Stimulated activated naive CD4-positive, alpha-beta T cell treated with Interleukin-2 at 50 U/mL for 16 hours (primary cell): ENCODE measurements around the gene MEX3A.
"Not testable (repeated sequence)": the region's sequence is repeated elsewhere in the genome, so short reads cannot be mapped to it uniquely, and the experiment has no call there.

Experiments
- DNase-seq: peaks from one replicate; lab custom pipeline; 2025; lab: John Stamatoyannopoulos, UW

The MEX3A gene, protein sequence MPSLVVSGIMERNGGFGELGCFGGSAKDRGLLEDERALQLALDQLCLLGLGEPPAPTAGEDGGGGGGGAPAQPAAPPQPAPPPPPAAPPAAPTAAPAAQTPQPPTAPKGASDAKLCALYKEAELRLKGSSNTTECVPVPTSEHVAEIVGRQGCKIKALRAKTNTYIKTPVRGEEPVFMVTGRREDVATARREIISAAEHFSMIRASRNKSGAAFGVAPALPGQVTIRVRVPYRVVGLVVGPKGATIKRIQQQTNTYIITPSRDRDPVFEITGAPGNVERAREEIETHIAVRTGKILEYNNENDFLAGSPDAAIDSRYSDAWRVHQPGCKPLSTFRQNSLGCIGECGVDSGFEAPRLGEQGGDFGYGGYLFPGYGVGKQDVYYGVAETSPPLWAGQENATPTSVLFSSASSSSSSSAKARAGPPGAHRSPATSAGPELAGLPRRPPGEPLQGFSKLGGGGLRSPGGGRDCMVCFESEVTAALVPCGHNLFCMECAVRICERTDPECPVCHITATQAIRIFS

DNA sequence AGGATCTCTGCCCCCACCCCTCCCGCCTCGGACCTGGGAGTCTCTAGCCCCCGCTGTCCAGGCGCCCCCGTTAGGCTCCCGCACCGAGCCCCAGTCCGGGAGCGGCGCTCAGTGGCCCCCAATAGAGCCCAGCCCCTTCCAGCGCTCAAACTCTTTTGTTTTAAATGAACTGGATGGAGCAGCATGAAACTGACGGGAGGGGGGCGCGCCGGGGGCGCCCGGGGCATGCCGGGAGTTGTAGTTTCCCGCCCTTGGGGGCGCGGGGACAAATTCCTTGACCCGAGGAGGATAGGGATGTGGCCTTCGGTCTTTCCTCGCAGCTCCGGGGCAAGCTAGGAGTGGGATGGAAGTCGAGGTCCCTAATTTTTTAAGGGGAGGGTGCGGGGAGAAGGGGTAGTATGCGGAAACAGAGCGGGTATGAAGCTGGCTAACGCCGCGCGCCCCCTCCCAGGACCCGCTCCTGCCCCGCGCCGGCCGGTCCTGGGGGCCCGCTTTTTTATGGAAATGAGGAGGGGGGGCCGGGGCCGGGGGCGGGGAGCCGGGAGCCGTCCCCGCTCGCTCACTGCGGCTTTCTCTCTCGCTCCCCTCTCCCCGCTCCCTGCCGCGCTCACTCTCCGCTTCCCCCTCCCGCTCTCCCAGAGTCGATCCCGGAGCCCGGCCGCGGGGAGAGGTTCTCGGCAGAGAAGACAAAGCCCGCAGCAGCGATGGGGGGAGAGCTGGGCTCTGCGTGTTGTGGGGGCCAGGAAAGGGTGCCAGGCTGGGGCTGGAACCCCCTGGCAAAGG is at the start of gene MEX3A:
MEX3A (minus strand) TSS at position 157 of the 783 bp plus-strand sequence. CDS start 467 bp downstream, outside the sequence.
- peak; percentile 42 for DNase-seq

DNA sequence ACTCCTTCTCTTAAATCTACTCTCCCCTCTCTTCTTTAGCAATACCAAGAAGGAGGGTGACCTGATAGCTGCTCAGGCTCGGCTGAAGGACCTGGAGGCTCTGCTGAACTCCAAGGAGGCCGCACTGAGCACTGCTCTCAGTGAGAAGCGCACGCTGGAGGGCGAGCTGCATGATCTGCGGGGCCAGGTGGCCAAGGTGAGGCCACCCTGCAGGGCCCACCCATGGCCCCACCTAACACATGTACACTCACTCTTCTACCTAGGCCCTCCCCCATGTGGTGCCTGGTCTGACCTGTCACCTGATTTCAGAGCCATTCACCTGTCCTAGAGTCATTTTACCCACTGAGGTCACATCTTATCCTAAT is 48.3 kb upstream of the MEX3A start:
- DNase-seq = no peak

DNA sequence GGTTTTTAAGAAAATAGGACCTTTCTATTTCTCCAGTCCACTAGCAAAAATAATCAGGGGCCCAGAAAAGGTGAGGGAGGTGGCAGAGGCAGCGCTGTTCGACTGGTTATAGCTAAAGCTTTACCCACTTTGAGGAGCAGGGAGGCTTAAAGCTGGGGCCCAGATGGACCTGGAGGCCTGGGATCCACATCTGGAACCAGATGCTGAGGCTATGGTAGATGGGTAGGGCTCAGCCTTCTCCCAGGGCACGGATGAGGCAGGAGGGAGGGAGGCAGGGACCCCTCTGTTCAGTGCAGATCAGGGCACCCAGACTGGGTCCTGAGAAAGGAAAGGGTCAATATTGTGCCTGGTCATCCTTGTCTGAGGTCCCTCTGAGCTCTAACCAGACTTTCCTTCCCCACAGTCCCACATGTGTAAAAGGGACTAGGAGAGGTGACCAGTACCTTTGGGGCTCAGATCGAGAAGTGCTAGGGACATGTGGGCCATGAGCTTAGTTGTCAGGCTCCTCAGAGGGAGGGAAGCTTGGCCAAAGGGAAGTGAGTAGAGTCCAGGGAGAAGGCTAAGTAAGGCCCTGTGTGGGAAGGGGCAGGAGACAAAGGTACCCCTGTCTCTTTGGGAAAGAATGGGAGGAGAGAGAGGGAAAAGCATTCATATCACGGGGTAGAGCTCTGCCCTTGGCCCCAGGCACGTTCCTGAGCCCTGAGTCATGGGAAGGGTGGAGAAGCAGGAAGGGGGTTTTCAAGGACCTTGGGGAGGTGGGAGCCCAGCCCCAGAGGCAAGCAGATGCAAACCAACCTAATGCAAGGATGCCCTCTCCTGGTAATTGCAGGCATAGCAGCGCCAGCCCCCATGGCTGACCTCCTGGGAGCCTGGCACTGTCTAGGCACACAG is 47.7 kb upstream of the MEX3A start:
- peak; percentile 62 for DNase-seq

DNA sequence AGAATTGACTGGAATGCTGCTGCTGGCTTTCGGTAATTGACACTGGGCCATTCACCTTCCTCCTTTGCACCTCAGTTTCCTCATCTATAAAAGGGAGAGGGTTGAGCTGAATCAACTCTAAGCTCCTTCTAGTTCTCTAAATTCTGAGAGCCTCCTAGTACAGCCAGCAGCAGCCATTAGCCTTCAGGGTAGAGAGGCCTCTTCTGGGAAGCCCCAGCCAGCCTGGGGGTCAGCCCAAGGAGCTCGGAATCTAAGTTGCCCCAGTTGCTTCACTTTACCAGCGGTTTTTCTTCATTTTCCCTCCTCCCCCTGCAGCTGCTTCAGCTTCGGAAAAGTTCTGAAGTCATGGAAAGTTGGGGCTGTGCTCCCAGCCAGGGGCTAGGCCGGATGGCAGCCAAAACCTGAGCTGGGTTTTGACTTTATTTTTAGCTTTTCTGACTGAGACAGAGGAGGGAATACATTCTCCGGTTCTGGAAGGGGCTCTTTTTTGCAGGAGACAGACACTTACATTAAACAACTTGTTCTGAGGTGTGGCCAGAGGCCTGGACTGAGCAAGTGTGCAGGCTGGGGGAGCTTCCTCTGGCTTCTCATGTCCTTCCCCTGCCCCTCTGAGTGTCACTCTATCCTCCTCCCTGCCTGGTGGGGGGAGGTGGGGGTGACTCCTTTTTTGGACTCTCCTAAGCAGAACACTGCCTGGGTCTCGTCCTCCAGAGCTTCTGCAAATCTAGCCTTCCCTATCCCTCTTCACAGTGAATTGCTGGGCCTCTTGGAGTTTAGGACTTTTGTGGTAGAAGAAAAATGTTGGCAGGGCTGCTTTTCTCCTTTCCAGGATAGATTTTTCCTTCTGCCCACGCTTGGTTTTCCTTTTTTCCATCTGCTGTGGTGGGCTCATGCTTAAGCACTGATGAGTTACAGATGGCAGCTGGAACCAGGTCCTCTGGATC is 46.7 kb upstream of the MEX3A start:
- no peak for DNase-seq

DNA sequence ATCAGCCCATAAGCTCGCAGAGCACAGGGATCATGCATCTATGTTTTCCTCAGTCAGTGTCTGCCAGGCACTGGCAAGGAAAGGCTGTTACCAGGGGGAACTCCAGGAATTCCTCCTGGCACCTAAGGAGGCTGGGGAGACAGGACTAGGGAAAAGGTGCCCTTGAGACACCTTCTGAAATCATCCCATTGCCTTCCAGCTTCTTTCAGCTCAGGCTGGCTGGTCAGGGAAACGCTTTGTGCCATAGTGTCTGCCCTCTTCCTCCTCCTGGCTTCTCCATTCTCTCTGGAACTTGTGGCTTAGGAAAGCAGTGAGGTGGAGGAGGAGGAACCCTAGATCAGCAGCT is 46.0 kb upstream of the MEX3A start:
- no peak for DNase-seq

DNA sequence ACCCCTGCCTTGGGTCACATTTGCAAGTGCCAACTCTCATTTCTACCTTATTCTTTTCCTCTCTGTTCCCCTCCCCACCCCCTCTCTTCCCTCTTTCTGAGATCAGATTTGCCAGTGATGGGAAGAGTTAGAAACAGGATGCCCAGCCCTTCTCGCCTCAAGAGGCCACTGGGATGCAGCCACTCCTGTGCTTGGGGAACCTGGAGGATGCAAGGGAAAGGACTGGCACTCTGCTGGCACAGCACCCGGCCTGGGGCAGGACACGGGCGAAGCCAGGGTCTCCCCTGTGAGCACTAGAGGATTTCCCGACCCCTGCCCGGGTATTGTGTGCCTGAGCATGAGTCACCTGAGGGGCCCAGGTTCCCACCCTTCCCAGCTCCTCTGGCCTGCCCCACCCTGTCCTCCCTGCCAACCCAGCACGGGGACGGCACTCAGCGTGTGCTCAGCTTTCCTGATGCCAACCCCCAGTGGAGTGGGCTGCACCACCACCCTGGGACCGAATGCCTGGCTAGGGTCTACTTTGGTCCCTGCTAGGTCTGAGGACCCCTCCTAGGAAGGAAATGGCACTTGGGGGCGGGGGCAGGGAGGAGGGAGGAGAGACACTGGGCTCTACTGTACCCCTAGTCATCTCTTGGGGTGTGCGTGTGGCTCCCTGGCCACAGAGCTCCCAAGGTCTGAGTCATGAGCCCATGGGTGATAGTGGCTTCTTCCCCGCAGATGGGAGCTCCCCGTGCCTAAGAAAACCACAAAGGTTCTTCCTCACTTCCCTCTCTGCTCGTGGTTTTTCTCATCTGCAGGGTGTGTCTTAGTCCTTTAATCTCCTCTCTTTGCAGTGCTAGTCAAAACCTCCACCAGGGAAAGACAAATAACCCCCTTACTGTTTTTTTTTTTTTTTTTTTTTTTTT is 44.6 kb upstream of the MEX3A start:
- DNase-seq = peak; percentile 87

DNA sequence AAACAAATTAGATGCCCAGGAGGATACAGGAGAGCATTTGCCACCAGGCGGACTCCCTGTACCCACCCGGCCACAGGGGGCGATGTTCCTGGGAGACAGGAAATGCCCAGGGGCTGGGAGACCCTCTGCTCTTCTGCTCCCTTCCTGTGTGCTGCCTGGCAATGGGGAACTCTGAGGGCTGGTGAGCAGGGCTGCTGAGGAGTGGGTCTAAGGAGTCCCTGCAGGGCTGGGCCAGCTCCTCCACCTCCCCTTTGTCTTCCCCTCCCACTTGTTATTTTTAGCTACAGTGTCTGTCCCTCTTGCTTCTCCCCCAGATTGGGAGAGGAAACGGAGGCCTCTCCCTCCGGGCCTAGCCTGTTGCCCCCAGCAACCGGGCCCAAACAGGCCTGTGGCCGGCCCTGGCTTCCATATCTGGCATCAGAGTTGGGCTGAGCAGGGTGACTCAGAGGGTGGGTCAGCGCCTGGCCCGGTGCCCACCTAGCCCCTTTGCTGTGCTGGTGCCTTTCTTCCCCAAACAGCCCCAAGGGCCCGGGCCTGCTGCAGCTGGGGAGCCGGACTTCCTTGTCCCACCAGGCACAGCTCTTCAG is 43.9 kb upstream of the MEX3A start:
- DNase-seq = peak; percentile 54

DNA sequence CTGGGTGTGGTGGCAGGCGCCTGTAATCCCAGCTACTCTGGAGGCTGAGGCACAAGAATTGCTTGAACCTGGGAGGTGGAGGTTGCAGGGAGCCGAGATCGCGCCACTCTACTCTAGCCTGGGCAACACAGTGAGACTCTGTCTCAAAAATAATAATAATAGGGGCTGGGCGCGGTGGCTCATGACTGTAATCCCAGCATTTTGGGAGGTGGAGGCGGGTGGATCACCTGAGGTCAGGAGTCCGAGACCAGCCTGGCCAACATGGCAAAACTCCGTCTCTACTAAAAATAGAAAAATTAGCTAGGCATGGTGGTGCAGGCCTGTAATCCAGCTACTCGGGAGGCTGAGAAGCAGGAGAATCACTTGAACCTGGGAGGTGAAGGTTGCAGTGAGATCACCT is 43.3 kb upstream of the MEX3A start:
- DNase-seq = not testable (repeated sequence)

DNA sequence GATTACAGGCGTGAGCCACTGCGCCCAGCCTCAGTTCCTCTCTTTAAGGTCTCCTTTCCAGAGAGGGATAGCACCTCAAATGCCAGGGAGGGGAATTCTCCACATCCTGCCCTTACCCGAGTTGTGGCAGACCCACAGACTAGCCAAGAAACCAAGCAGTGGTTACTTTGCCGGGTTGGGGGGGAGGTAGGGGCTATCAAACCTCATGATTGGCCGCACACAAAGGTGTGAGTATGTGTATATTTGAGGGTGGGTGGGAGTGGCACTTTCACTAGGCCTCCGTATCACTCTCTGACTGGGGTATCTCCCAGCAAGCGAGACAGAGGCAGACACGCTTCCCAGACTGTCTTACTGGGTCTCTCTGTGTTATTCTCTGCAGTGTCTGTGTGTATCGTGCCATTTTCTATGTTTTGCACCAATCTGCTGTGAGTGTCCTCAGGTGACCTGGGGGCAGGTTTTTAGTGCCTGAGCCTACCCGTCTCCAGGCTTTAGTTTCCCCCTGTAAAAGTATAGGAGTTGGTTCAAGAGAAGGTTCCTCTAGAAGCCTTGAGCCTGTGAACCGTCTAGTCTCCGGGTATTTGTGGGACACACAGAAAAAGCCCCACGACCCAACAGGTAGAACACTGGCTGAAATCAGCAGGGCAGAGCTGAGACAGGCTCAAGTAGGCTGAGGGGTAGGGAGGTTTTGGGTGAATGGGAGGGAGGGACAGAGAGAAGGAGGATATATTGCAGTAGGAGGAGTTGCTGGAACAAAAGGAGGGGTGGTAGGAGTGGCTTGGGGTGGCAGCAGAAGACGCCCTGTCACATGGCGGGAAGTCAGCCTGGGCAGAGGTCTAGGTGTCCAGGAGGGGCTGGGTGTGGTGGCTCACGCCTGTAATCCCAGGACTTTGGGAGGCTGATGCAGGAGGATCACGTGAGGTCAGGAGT is 42.6 kb upstream of the MEX3A start:
- peak; percentile 33 for DNase-seq

DNA sequence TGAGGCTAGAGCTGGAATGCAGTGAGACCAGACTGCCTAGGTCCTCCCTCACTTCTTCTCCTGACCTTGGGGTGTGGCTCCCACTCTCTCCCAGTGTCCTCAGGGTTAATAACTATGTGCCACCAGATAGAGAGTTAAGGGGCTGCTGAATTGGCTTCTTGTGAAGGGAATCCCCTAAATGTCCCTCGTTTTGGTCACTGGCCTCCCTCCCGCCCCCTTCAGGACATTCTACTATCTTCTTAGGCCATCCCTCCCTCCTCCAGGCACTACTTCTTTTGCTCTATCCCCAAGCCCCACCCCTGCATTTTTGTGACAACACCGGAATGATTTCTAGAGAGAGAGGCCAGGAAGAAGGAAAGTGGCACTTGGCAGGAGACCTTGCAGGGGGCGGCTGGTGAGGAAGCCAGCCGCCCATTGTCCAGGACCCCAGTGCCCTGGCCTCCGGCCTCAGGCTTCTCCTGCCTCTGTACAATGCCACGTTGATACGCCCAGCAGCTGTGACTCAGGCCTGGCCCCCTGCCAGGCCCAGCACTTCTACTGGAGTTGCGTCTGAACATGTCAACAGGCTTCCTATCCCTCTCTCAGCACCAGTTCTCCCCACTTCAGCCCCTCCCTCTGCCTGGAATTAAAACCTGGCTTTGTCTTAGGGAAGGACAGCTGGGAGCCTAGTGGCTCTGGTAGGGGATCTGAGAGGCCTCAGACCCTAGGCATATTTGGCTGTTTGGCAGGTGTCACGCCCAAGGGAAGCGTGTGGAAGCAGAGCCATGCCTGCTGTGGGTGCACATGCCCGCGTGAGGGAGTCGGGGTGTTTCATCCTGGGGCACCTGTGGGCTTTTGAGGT is 41.3 kb upstream of the MEX3A start:
- peak; percentile 48 for DNase-seq

DNA sequence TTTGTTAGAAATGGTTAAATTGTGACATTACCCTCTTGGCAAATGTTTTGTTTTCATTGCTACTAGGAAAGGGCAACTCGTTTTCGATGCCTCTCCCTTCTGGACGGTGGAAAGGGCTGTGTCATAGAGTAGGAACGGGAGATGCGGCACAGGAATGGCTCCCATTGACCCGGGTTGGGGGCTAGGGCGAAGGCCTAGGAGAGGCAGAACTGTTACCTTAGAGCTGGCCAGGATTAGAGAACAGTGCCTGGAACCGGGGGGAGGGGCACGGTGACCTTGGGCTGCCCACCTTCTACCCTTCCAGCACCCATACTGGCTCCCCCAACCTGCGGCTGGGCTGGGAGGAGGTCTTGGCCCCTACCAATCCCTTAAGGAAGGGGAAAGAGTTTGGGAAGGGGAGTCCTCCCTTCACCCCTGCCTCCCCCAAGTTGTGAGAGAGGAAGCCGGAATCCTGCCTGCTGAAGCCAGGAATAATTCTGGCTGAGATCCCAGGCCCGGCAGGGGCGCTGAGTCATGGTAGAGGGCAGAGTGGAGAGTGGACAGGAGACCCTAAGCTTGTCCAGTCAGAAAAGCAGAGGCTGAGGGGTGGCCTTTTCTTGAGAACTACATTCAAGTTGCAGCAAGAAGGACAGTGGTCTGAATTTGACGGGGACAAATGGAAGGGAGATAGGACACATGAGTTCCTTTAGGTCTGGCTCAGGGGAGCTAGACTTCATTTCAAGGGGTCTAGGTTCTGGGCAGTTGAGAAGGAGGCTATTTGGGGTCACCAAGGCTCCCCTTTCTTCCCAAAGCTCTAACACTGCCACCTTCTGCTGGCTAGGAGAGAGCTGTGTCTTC is 40.5 kb upstream of the MEX3A start:
- no peak for DNase-seq

DNA sequence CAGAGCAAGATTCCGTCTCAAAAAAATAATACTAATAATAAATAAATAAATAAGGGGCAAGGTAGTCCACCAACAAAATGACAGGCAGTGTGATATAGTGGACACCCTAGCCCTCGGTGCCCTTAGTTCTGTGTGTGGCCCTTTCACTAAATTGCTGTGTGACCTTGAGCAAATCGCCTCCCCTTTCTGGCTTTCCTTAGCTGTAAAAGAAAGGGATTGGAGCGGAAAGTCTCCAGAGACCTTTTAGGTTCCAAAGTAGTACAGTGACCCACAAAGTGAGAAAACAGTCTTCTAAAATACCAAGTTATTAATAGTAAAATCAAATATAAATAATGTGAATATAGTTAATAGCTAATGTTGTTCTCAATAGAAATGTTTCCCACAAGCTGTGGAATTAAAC is 39.8 kb upstream of the MEX3A start:
- no peak for DNase-seq

DNA sequence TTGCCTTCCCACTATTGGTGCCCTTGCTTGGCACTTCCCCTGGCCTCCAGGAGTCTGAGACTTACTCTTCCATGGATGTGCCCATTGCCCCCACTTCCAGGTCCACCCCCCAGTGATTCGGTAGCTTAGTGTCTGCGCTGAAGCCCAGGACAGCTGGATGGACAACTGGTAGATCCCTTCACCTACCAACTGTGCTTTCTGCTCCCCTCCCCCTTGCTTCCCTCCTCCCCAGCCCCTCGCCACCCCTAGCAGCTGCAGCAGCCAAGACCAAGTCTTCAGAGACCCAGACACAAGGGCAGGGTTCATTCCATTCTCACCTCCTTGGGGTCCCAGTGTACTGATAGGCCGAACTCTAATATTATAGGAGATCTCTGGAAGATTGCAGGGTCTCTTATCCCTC is 39.2 kb upstream of the MEX3A start:
- no peak for DNase-seq

DNA sequence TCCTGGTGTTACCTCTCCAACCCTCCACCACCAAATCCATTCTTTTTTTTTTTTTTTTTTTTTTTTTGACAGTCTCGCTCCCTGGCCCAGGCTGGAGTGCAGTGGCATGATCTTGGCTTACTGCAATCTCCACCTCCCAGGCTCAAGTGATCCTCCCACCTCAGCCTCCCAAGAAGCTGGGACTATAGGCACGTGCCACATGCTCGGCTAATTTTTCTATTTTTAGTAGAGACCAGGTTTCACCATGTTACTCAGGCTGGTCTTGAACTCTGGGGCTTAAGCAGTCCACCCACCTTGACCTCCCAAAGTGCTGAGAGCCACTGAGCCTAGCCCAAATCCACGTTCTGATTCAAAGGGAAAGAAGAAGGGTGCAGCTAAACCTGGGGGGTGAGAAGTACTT is 38.7 kb upstream of the MEX3A start:
- DNase-seq = not testable (repeated sequence)

DNA sequence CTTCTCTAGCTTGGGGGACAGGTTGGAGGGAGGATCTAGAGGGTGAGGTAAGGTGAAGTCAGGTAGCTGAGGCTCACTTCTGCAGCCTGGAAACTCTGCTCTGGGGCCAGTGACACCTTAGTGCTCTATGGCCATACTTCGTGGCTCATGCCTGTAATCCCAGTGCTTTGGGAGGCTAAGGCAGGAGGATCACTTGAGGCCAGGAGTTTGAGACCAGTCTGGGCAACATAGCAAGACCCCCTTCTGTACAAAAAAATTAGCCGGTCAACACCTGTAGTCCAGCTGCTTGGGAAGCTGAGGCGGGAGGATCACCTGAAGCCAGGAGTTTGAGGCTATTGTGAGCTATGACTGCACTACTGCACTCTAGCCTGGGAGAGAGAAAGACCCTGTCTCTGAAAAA is 38.1 kb upstream of the MEX3A start:
- DNase-seq = no peak

DNA sequence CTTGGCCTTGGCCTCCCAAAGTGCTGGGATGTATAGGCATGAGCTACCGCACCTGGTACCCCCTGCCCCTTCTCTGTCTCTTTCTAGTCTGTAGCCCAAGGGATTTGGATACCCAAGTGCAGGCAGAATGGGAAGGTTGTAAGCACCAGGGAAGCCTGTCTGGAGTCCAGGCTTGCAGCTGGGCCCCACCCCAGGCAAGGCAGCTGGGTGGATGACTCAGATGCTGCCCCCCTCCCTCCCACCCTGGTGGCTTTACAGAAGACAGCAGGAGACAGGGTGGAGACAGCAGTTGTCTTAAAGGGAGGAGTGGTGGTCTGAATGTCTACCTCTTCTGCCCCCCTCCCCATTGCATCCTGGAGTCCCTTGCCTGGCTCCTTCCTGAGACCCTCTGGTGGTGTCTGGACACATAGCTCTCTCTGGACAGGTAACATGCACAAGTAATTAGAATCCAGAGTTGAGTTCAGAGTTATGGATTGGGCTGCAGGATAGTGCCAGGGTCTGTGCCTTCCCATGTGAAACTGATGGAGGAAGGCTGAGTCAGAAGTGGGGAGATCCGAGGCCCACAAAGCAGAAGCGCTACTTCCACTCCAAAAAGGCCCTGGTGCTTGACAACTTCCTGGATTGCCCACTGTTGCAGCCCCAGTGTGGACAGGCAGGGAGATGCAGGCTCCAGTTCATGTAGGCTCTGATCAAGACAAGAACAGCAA is 37.4 kb upstream of the MEX3A start:
- DNase-seq = peak; percentile 13
